GM19099 (cell line): ENCODE data around the gene PKDREJ.

Source experiments
- POLR2A ChIP-seq: IDR thresholded peaks from 3 replicates; pipeline ENCODE4 v1.6.1; 2011; ENCODE audit warnings: low read depth; ENCODE audit not compliant: insufficient read length; ENCODE audit errors: extremely low read depth

PKDREJ gene

GRCh38 chr22:46209262-46209661, 53.9 kb downstream of the PKDREJ start:
- no peak for TF ChIP-seq POLR2A
